ENCODE measurements around the gene ARL5C.

DNA sequence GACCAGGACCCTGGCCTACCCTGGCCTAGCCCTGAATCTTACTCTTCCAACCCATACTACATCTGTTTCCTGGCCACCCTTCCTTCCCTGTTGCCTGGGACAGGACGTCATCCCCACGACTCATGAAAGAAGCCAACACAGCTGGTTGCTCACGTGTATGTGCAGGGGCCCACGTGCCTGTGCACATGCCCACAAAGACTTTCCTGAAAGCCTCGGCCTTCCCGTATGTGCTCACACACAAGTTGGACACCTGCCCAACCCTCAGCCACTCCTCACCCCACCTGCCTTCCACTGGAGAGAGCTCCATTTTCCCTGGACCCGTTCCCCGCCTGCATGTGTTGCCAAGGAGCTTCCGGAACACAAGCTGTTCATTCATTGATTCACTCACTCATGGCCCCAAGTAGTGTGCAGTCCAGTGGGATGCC lies 21.5 kb downstream of the ARL5C start:
- TF ChIP-seq, protein P1, sequence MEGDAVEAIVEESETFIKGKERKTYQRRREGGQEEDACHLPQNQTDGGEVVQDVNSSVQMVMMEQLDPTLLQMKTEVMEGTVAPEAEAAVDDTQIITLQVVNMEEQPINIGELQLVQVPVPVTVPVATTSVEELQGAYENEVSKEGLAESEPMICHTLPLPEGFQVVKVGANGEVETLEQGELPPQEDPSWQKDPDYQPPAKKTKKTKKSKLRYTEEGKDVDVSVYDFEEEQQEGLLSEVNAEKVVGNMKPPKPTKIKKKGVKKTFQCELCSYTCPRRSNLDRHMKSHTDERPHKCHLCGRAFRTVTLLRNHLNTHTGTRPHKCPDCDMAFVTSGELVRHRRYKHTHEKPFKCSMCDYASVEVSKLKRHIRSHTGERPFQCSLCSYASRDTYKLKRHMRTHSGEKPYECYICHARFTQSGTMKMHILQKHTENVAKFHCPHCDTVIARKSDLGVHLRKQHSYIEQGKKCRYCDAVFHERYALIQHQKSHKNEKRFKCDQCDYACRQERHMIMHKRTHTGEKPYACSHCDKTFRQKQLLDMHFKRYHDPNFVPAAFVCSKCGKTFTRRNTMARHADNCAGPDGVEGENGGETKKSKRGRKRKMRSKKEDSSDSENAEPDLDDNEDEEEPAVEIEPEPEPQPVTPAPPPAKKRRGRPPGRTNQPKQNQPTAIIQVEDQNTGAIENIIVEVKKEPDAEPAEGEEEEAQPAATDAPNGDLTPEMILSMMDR (IDR thresholded peaks at IDR 0.05; ENCODE audit: low read depth, low read length, poor library complexity, severe bottlenecking): no peak
- no peak for TF ChIP-seq EZH2phosphoT487 (IDR thresholded peaks at IDR 0.05; ENCODE audit: borderline replicate concordance, low read length)

Data from DOHH2 (cell line).